H1 (cell line): ENCODE measurements around the gene ARHGAP1. TPM values are rescaled to one million over a fixed set of nuclear protein-coding genes. Genes with fewer than 3 reads are reported as not detected.

ENCODE experiments used
- CTCF ChIA-PET: fragments of 300-600 bp; sonication (Branson Sonifier 250); formaldehyde crosslinking; loops from one replicate; lab custom pipeline; 2021; ENCODE audit not compliant: partially characterized antibody; lab: Charles Lee
- POLR2A ChIA-PET: fragments of 300-600 bp; sonication (Branson Sonifier 250); formaldehyde crosslinking; loops from one replicate; lab custom pipeline; 2021; ENCODE audit warnings: inconsistent platforms; ENCODE audit not compliant: partially characterized antibody; lab: Charles Lee
- DNase-seq, 2 experiments: peaks; one replicate each; pipeline versions ENCODE4 v3.0.0 to v3.0.0-alpha.2; 2010 to 2022; ENCODE audit warnings: low spot score in 2 of 2, low read depth in 1 of 2, mixed read lengths in 1 of 2
- FAIRE-seq: peaks from 2 replicates; lab custom pipeline; 2011; peaks lifted over from hg19 to GRCh38; lab: Jason Lieb, UNC
- H2AFZ ChIP-seq: 2 replicates; pipeline ENCODE4 v1.8.1; 2012; ENCODE audit warnings: low read length, inconsistent platforms
- H2AK5ac ChIP-seq: 2 replicates; pipeline ENCODE4 v1.6.1; 2013; ENCODE audit warnings: low read depth, low read length
- H2BK120ac ChIP-seq: replicated peaks from 2 replicates; pipeline ENCODE3; 2013; ENCODE audit warnings: low read depth, low read length, inconsistent platforms
- H2BK12ac ChIP-seq: 2 replicates; pipeline ENCODE4 v1.6.1; 2013; ENCODE audit warnings: low read depth, low read length
- H2BK15ac ChIP-seq: 2 replicates; pipeline ENCODE4 v1.6.1; 2013; ENCODE audit warnings: low read length
- H2BK20ac ChIP-seq: 2 replicates; pipeline ENCODE4 v1.6.1; 2013; ENCODE audit warnings: low read length
- H2BK5ac ChIP-seq: 2 replicates; pipeline ENCODE4 v1.6.1; 2013; ENCODE audit warnings: low read depth, low read length
- H3K14ac ChIP-seq: 2 replicates; pipeline ENCODE4 v1.6.1; 2013; ENCODE audit warnings: inconsistent platforms; ENCODE audit not compliant: insufficient read length
- H3K18ac ChIP-seq: 2 replicates; pipeline ENCODE4 v1.6.1; 2013; ENCODE audit warnings: low read length; ENCODE audit errors: extremely low read depth
- H3K23ac ChIP-seq: 2 replicates; pipeline ENCODE4 v1.6.1; 2013; ENCODE audit warnings: inconsistent platforms; ENCODE audit not compliant: insufficient read length
- H3K23me2 ChIP-seq: 2 replicates; pipeline ENCODE4 v1.6.1; 2013; ENCODE audit warnings: low read depth, low read length
- H3K27ac ChIP-seq: 2 replicates; pipeline ENCODE4 v1.6.1; 2011; ENCODE audit warnings: low read depth, low read length, inconsistent platforms
- H3K27me3 ChIP-seq, 4 experiments: replicated peaks in 1 of 4; 1 replicate in 1 of 4; 2 replicates in 3 of 4; pipeline versions ENCODE4 v1.6.1 to v1.8.1; 2011 to 2013; ENCODE audit warnings: low read length in 3 of 4, mild to moderate bottlenecking in 3 of 4, inconsistent platforms in 2 of 4, mixed read lengths in 2 of 4, moderate library complexity in 1 of 4; ENCODE audit not compliant: control insufficient read depth in 3 of 4, insufficient read depth in 3 of 4; ENCODE audit errors: extremely low read depth in 1 of 4
- H3K36me3 ChIP-seq, 4 experiments: 2 replicates each; pipeline versions ENCODE4 v1.6.1 to v1.8.1; 2011 to 2013; ENCODE audit warnings: mild to moderate bottlenecking in 4 of 4, low read length in 3 of 4, moderate library complexity in 2 of 4, control low read depth in 1 of 4, inconsistent platforms in 1 of 4; ENCODE audit not compliant: insufficient read depth in 4 of 4, control insufficient read depth in 2 of 4
- H3K4ac ChIP-seq: replicated peaks from 2 replicates; pipeline ENCODE3; 2013; ENCODE audit warnings: low read length, low read depth, mixed read lengths, inconsistent platforms; ENCODE audit not compliant: insufficient read length
- H3K4me1 ChIP-seq, 4 experiments: replicated peaks in 1 of 4; 1 replicate in 1 of 4; 2 replicates in 3 of 4; pipeline versions ENCODE4 v1.6.1 to v1.8.1; 2011 to 2013; ENCODE audit warnings: low read length in 3 of 4, inconsistent platforms in 2 of 4, mixed read lengths in 1 of 4; ENCODE audit not compliant: insufficient read depth in 4 of 4, control insufficient read depth in 3 of 4
- H3K4me2 ChIP-seq, 2 experiments: 2 replicates each; pipeline versions ENCODE4 v1.6.1 to v1.8.1; 2011 to 2013; ENCODE audit warnings: low read depth in 2 of 2, low read length in 2 of 2, control low read depth in 1 of 2, inconsistent platforms in 1 of 2, mild to moderate bottlenecking in 1 of 2; ENCODE audit not compliant: insufficient read depth in 1 of 2
- H3K4me3 ChIP-seq, 4 experiments: fragments of 200-600, 300-600 bp in 1 of 4; sonication (generic), shearing (Covaris generic), sonication (Bioruptor Twin) in 1 of 4; 2 replicates each; pipeline versions ENCODE4 v1.5.1 to v1.8.1; 2011 to 2016; ENCODE audit warnings: low read length in 4 of 4, low read depth in 3 of 4, control low read depth in 2 of 4, inconsistent platforms in 2 of 4, mild to moderate bottlenecking in 2 of 4, mixed read lengths in 1 of 4, moderate library complexity in 1 of 4; ENCODE audit not compliant: insufficient read depth in 2 of 4; ENCODE audit errors: extremely low read depth in 1 of 4
- H3K56ac ChIP-seq: replicated peaks from 2 replicates; pipeline ENCODE3; 2013; ENCODE audit warnings: low read depth, mild to moderate bottlenecking, mixed read lengths, low read length, inconsistent platforms; ENCODE audit not compliant: insufficient read length
- H3K79me1 ChIP-seq: 2 replicates; pipeline ENCODE4 v1.6.1; 2013; ENCODE audit warnings: low read depth, low read length, control low read depth
- H3K79me2 ChIP-seq, 2 experiments: 2 replicates each; pipeline versions ENCODE4 v1.6.1 to v1.8.1; 2012 to 2013; ENCODE audit warnings: low read length in 2 of 2, mild to moderate bottlenecking in 2 of 2, inconsistent platforms in 1 of 2; ENCODE audit not compliant: insufficient read depth in 2 of 2, control insufficient read depth in 1 of 2
- H3K9ac ChIP-seq, 4 experiments: replicated peaks in 1 of 4; 1 replicate in 1 of 4; 2 replicates in 3 of 4; pipeline versions ENCODE4 v1.6.1 to v1.8.1; 2011 to 2013; ENCODE audit warnings: low read depth in 3 of 4, low read length in 3 of 4, control low read depth in 2 of 4, mild to moderate bottlenecking in 2 of 4, moderate library complexity in 2 of 4, inconsistent platforms in 1 of 4; ENCODE audit errors: extremely low read depth in 1 of 4
- H3K9me3 ChIP-seq, 2 experiments: 2 replicates each; pipeline versions ENCODE4 v1.6.1 to v1.8.1; 2012 to 2013; ENCODE audit warnings: mild to moderate bottlenecking in 2 of 2, moderate library complexity in 2 of 2, control low read depth in 1 of 2, inconsistent platforms in 1 of 2, low read depth in 1 of 2, low read length in 1 of 2, mixed read lengths in 1 of 2; ENCODE audit not compliant: insufficient read depth in 2 of 2
- H4K20me1 ChIP-seq, 2 experiments: replicated peaks in 1 of 2; 2 replicates each; pipeline versions ENCODE3 to v1.8.1; 2011 to 2013; ENCODE audit warnings: inconsistent platforms in 2 of 2, low read length in 2 of 2, mild to moderate bottlenecking in 1 of 2; ENCODE audit not compliant: insufficient read depth in 2 of 2, control insufficient read depth in 1 of 2
- H4K5ac ChIP-seq: 2 replicates; pipeline ENCODE4 v1.6.1; 2013; ENCODE audit warnings: low read length, low read depth, mixed read lengths, inconsistent platforms; ENCODE audit not compliant: insufficient read length
- H4K8ac ChIP-seq: 2 replicates; pipeline ENCODE4 v1.8.0; 2013; ENCODE audit warnings: mild to moderate bottlenecking, moderate library complexity, low read length, inconsistent platforms; ENCODE audit not compliant: insufficient read depth; ENCODE audit errors: extremely low read depth
- H4K91ac ChIP-seq: replicated peaks from 2 replicates; pipeline ENCODE3; 2013; ENCODE audit warnings: low read length, mixed read lengths, inconsistent platforms; ENCODE audit not compliant: insufficient read length
- ASH2L ChIP-seq: fragments of 200-600, 300-600 bp; sonication (generic); IDR thresholded peaks from one replicate; pipeline ENCODE4 v1.7.1; 2017; ENCODE audit warnings: low read length
- CBX8 ChIP-seq: fragments of 300-800, 300-1000 bp; sonication (generic); IDR thresholded peaks from 2 replicates; pipeline ENCODE4 v1.7.1; 2016; ENCODE audit warnings: low read depth, low read length, borderline replicate concordance
- CTBP2 ChIP-seq: IDR thresholded peaks from 2 replicates; pipeline ENCODE4 v1.7.0; 2011; ENCODE audit warnings: borderline replicate concordance, mild to moderate bottlenecking, moderate library complexity, mixed read lengths, low read length; ENCODE audit not compliant: insufficient read depth, insufficient read length
- EGR1 ChIP-seq: IDR thresholded peaks from 2 replicates; pipeline ENCODE4 v1.6.1; 2011; ENCODE audit warnings: low read depth, low read length, borderline replicate concordance
- FOSL1 ChIP-seq: IDR thresholded peaks from 2 replicates; pipeline ENCODE4 v1.6.1; 2011; ENCODE audit warnings: mild to moderate bottlenecking, low read depth, low read length, moderate library complexity; ENCODE audit not compliant: insufficient read depth
- GTF2F1 ChIP-seq: IDR thresholded peaks from 2 replicates; pipeline ENCODE4 v1.6.1; 2012; ENCODE audit warnings: low read depth, low read length, improper control_type of control experiment, borderline replicate concordance
- JUND ChIP-seq: IDR thresholded peaks from 2 replicates; pipeline ENCODE4 v1.6.1; 2011; ENCODE audit warnings: mild to moderate bottlenecking, improper control_type of control experiment, low read length
- POU5F1 ChIP-seq: IDR thresholded peaks from 2 replicates; pipeline ENCODE4 v1.6.1; 2011; ENCODE audit warnings: low read depth, mild to moderate bottlenecking, low read length, moderate library complexity
- SAP30 ChIP-seq: fragments of 300-600 bp; sonication (generic); IDR thresholded peaks from 2 replicates; pipeline ENCODE4 v1.7.1; 2012; ENCODE audit warnings: low read length, moderate library complexity, mild to moderate bottlenecking, inconsistent platforms; ENCODE audit not compliant: insufficient read depth, insufficient replicate concordance
- SP4 ChIP-seq: IDR thresholded peaks from 2 replicates; pipeline ENCODE4 v1.6.1; 2012; ENCODE audit warnings: low read length, inconsistent platforms
- TAF1 ChIP-seq: IDR thresholded peaks from 2 replicates; pipeline ENCODE4 v1.6.1; 2011; ENCODE audit warnings: mild to moderate bottlenecking, low read depth, low read length
- TAF7 ChIP-seq: optimal IDR thresholded peaks from 2 replicates; pipeline ENCODE3; 2011; ENCODE audit warnings: low read depth, mild to moderate bottlenecking, inconsistent platforms, low read length, moderate library complexity, borderline replicate concordance
- YY1 ChIP-seq: IDR thresholded peaks from 2 replicates; pipeline ENCODE4 v1.6.1; 2011; ENCODE audit warnings: low read depth, mild to moderate bottlenecking, low read length
- WGBS, 2 experiments: shearing (Covaris generic) in 1 of 2; methylation state at CpG; one replicate each; pipeline versions ENCODE4 v1.1.6 to v1.1.7; 2013 to 2015; ENCODE audit warnings: low lambda C conversion rate in 2 of 2, mixed read lengths in 2 of 2, inconsistent platforms in 1 of 2, low coverage in 1 of 2, missing lambda C conversion rate in 1 of 2; ENCODE audit not compliant: insufficient replicate concordance in 2 of 2, insufficient coverage in 1 of 2, insufficient read length in 1 of 2; ENCODE audit errors: extremely low coverage in 1 of 2, missing lambda C conversion rate in 1 of 2; 5-methylcytosine and 5-hydroxymethylcytosine counted together
- polyA plus RNA-seq, 7 experiments: library from polyadenylated mRNA; depleted of rRNA in 3 of 7; stranded (reverse) in 5 of 7; unstranded in 2 of 7; fragments of >200 nt in 5 of 7; fragments of 200-250 nt in 2 of 7; gene quantifications; 1 replicate in 5 of 7; 2 replicates in 1 of 7; 4 replicates in 1 of 7; pipeline versions ENCODE4 v1.2.1 to v1.2.3, GENCODE V29; 2011 to 2013; ENCODE audit warnings: missing spikeins in 2 of 7, mixed read lengths in 2 of 7
- total RNA-seq: library from RNA; stranded (reverse); fragmentation: NEBNext Ultra II Directional; extraction: Animal tissue kit (Norgen Biotek cat#: 25700); gene quantifications from 2 replicates; pipeline ENCODE4 v1.2.1, GENCODE V29; 2021
- TF ChIP-seq, protein P1 (sequence below): IDR thresholded peaks from 2 replicates; pipeline ENCODE4 v1.6.1; 2012; ENCODE audit warnings: inconsistent platforms

Gene ARHGAP1
- total and polyA plus RNA-seq, 2 of the 8 experiments (the other 6 are each of a cell fraction or from before 2014, with no cell fraction given), result 28.6 to 58.8 TPM

DNA sequence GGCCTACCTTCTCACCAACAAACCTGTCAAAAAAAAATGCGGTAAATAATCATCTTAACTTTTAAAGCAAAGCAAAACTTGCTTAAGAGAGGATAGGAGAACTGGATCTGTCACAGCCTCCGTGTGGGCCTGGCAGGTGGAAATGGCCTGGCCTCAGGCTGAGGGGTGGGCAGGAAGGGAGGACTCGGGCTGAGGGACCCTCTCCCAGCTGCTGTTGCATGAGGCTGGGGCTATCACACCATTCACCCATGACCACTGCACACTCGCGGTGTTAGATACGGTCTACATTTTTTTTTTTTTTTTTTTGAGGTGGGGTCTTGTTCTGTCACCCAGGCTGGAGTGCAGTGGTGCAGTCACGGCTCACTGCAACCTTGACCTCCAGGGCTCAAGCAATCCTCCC, 24.5 kb downstream of the ARHGAP1 start:
- H3K4me1 ChIP-seq, result peaks cover 3 to 19% (median 7%) of the 10 kb centered on the region in 4 experiments
- CTCF ChIA-PET, result no interaction called here
- H4K8ac ChIP-seq, result no peak overlapping the region
- H2AK5ac ChIP-seq, result no peak overlapping the region
- no peak overlapping the region for H2BK20ac ChIP-seq
- H4K91ac ChIP-seq, result no peak overlapping the region
- WGBS, 2 experiments, result 91% methylated on average over 7 of the region's 7 CpGs; no CpG with 5 or more reads in 1 of the 2 experiments
- no peak for DNase-seq
- H2BK15ac ChIP-seq, result no peak overlapping the region
- POLR2A ChIA-PET, result interaction anchor here (0.6 to 3.3 kb wide), 5 partner anchors 22 to 295 kb away, joined by 3 to 21 read pairs (median 3); no protein-coding TSS in a partner anchor
- H2BK120ac ChIP-seq, result no peak overlapping the region
- no peaks in the 10 kb centered on the region for H3K9me3 ChIP-seq
- H2BK5ac ChIP-seq, result no peak overlapping the region
- no peak overlapping the region for H3K4me3 ChIP-seq
- no peak overlapping the region for H3K56ac ChIP-seq
- no peak overlapping the region for H2AFZ ChIP-seq
- H3K36me3 ChIP-seq, result peaks cover 4 to 30% (median 16%) of the 10 kb centered on the region in 4 experiments; a peak in 6 of 8 replicates
- no peaks in the 10 kb centered on the region for H3K23me2 ChIP-seq
- no peak overlapping the region for H2BK12ac ChIP-seq
- H3K4me2 ChIP-seq, result no peak overlapping the region
- H4K5ac ChIP-seq, result no peak overlapping the region
- H3K9ac ChIP-seq, result no peak overlapping the region
- H3K23ac ChIP-seq, result no peak overlapping the region
- H3K4ac ChIP-seq, result no peak overlapping the region
- peaks cover 0 to 1% of the 10 kb centered on the region in 2 experiments for H4K20me1 ChIP-seq
- no peak for FAIRE-seq
- no peaks in the 10 kb centered on the region for H3K27me3 ChIP-seq
- no peak overlapping the region for H3K14ac ChIP-seq
- H3K18ac ChIP-seq, result no peak overlapping the region
- H3K79me2 ChIP-seq, result no peaks in the 10 kb centered on the region
- no peaks in the 10 kb centered on the region for H3K79me1 ChIP-seq
- H3K27ac ChIP-seq, result no peak overlapping the region
- TF ChIP-seq POU5F1, result no peak
- TF ChIP-seq TAF7, result no peak
- TF ChIP-seq TAF1, result no peak
- no peak for TF ChIP-seq CBX8
- TF ChIP-seq SP4, result no peak
- no peak for TF ChIP-seq ASH2L
- no peak for TF ChIP-seq JUND
- TF ChIP-seq EGR1, result no peak
- TF ChIP-seq FOSL1, result no peak
- no peak for TF ChIP-seq YY1
- TF ChIP-seq GTF2F1, result no peak
- TF ChIP-seq SAP30, result no peak
- TF ChIP-seq, protein P1, sequence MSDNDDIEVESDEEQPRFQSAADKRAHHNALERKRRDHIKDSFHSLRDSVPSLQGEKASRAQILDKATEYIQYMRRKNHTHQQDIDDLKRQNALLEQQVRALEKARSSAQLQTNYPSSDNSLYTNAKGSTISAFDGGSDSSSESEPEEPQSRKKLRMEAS, result no peak
- TF ChIP-seq CTBP2, result no peak
